Embryonic facial prominence (tissue), 1 donor: ENCODE data around the gene UBE2H.
A peak's percentile ranks its signal among the peaks of the same experiment; 100 is the strongest.
"Not testable (repeated sequence)": the region's sequence is repeated elsewhere in the genome, so short reads cannot be mapped to it uniquely, and the experiment has no call there.

Experiments used
- DNase-seq: peaks from one replicate; pipeline ENCODE4 v3.0.0-alpha.2; 2016; ENCODE audit errors: extremely low spot score

UBE2H gene

DNA sequence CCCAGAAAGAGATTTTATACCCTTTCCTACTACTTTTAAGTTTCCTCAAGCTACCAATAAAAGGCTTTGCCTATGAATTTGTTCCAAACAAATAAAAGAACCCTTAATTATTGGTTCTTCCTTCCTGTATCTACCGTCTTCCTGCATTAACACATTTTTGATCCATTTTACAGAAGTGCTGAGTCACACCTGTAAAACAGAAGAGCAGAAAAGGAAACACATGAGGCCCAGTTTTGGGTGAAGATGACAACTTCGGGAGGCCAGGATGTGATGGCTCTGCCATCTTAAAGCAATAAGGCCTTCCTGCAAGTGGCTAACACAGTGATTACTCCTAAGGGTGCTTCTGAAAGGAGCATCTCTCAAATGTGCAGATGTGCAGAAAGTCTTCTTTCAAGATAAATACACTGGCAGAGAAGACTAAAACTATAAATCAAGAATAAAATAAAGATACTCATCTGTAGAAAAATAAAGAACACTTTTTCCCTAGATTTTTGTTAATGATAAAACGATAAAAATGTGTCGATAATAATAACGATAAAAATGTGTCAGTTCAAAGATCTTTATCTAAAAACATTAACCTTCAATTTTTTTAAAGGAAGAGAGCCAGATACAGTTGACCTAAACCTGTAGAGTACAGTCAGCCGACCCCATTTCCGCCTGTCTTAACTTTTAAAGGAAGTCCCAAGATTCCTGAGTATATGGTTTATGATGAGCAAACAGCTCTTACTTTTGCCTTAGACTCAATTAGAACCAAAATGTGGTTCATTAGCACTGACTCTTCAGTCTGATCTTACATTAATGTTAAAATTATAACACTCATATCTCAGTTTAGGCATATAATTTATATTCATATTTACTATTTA is 108.6 kb downstream of the UBE2H start:
- DNase-seq: no peak

DNA sequence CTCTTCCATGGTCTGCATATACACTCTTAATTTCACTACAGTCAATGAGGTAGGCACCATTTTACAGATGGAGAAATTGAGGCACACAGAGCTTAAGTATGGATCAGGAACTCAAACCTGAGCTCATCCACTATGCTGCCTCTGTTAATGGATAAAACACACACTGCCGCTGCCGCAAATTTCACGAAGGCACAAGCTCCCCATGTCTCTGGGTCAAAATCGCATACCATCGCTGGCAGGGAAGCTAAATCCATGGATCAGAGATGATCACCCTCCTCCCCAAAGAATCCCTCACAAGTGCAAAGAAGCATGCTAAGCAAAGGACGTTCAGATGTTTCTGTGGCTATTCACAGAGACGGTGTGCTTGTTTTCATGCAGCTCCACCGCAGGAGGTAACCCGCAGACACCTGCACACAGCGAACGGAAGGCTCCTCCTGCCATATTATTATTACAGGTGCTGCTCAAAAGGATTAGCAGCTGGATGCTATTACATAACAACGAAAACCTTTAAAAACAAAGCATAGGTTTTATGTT is 109.3 kb downstream of the UBE2H start:
- no peak for DNase-seq

DNA sequence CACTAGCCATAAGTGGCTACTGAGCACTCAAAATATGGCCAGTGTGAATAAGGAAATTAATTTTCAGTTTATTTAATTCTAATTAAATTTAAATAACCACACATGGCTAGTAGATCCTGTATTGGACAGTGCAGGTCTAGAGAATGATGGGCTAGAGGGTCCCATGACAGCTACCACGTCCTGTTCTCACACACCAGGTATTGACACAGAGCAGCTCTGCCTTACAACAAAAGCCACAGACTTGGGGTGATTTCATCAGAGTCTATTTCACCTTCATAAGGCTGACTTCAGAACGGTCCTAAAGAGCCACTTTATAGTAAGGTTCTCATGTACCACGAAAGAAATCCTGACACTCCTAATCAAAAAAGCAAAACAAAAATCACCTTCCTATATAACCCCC is 111.3 kb downstream of the UBE2H start:
- no peak for DNase-seq

DNA sequence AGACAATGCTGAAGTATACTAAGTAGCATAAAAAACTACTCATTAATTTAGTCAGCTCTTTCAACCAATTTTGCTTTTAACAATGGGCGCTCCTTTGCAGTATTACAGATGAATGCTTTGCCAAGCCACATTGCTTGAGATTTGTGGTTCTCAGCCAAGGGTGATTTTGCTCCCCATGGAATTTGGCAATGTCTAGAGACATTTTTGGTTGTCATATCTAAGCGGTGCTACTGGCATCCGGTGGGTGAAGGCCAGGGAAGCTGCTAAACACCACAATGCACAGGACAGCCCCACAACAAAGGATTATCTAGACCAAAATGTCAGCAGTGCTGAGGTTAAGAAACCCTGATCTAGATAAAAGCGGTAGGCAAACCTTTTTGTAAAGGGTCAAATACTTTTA is 112.0 kb downstream of the UBE2H start:
- no peak for DNase-seq

DNA sequence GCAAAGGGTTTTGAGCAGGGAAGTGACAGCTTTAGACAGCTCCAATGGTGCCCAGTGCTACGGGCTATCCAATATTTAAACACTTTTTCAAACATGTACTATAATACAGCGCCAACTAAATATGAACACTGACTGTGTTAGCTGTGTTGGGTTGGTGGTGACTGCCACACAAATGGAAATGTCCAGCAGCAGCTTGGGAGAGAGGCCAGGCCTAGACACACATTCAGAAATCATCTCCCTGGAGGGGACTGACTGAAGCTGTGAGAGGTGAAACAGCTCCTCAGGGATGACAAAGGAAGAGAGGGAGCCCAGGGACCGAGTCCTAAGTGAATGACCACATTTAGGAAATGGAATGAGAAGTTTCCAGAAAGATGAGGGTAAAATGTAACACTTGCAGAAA is 115.8 kb downstream of the UBE2H start:
- DNase-seq: no peak

DNA sequence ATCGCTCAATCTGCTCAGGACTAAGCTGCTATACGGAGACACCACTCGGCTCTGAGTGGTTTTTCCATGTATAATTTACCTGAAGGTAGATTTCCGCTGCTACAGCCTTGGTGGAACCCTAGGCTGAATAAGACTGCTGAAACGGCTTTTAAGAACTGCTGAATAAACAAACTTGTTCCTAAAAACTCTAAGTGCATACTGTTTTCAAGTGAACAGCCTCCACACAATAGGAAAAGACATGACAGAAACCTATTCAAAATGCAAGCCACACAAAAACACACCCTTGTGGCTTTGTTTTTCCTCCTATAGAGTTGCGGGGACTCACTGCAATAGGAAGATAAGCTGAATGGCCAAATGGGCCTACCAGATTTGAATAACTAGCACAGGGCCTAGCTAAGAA is 117.2 kb downstream of the UBE2H start:
- no peak for DNase-seq

DNA sequence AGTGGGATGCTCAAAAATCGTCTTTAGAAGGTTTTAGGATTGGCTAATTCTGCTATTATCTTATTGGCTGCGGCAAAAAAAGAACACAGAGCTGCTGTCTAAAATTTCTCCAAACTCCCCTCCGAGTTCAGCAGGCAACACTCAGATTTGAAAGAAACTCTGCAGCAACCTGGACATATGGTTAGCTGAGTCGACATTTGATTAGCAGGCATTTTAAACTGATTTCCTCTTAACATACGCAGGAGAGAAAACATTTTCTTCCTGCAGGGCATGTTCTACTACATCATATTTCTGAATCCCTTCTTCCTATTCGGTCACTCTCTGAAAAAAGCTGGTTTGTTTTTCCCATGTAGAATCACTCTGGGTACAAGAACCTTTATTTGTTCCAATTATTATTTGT is 119.4 kb downstream of the UBE2H start:
- not testable (repeated sequence) for DNase-seq

DNA sequence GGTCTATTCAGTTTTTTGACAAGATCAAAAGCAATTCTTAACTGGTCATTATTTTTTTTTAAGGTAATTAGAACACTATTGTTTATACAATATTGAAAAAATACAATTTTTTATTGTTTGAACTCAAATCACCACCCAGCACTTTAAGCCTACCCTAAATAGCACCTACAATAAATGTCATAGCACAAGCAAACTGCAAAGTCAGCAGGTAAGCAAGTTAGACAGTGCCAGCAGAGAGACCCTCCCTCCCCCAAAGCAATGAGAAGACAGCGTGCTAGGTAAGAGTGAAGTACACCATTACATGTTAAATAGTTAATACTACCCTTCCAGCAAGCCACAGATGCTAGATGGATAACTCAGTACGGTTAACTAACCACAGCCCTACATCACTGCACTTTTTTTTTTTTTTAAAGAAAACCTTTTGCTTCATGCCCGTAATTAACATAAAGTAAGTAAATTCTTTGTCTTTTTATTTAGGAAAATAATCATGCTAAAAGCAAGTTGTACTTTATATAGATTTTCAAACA is 120.0 kb downstream of the UBE2H start:
- DNase-seq: no peak

DNA sequence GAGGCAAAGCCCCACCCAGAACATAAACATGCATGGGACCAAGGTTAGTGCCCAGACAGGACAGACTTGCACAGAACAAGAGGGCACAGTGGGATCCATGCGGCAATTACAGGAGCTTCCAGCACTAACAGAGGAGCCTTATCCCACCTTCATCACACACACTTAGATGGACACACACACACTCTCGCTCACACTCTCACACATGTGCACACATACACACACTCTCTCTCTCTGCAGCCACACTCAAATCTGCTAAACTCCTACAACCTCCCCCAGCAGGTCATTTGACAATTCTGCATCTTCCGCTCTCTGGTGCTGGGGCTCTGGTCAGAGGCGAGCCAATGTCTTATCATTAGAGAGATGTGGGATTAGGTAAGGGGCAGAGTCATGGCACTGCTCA is 120.5 kb downstream of the UBE2H start:
- DNase-seq: no peak

DNA sequence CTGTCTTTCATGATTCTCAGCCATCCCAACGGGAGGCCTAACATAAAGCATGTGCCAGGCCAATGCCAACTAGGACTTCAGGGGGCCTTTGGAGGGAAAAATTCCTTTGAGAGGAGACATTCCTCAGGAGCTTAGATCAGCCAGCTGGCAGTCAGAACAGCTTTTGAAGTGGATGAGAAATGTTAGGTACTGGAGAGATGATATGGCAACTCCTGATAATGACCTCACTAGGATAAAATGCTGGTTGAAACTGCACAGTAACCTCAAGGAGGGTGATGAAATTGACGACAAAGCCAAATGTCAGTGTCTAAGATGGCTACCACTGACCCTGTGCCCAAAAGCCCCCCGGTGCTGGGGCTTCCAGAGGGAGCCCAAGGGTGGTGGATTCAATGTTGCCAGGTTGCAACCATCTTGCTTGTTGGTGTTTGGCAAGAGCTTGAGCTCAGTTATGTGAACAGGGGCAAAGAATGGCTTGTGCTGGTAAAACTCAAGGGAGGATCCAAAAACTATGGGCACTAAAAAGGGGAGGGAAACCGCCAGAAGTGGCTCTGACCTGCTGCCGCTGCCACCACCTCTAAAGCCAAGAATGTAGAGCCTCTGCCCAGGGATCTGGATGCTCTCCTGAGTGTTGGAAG is 121.2 kb downstream of the UBE2H start:
- peak; percentile 33 for DNase-seq

DNA sequence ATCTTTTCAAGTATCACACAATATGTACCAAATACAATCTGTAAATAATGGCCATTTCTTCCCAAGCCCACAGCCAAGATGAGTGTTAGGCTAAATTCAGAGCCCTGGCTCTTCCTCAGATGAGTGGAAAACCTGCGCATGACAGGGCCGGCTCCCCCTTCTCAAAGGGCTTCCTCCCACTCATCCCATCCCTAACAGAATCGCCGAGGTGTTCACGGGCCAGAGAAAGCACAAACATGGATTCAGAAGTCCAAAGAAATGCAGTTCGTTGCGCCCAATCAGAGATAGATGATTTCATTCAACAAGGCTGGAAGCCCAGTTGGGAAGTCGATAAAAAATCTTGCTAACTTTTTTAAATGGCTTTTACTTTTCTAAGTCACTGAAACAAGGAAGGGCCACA is 121.8 kb downstream of the UBE2H start:
- no peak for DNase-seq

DNA sequence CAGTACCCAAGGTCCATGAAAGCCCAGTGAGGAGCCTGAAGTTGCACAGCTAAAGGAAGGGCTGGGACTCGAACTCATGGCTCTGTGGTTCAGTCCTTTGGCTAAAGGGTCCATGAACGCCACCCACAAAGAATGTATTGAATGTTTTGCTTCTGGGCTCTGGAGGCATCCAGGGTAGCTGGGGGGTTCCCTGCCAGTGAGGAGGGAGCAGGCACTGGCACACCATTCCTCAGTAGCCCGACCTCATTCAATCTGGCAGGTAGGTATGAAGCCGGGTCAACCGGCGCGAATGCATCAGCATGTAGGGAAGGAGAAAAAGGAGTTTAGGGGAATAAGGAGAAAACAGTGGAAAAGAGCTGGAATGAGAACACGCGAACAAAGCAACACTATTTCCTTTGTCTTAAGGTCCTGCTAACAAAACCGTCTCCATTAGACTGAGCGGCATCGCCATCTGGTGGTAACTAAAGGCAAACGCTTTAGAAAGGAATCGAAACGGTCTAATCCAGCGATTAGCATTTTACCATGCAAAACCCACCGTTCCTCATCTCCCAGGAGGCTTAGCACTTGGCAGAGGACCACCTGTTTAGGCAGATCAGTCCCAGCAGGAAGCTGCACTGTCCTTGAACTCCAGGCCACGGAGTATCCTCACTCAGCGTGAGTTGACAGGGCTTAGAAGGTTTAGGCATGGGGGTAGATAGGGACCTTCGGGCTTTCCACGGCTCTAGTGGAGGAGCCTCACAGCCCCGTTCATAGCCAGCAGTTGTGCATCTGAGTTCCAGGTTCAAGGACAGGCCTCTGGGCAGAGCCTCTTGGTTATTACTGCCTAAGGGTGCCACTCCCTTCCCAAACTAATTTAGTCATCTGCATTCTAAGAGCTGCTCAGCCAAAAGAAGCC is 122.8 kb downstream of the UBE2H start:
- DNase-seq: peak; percentile 83

DNA sequence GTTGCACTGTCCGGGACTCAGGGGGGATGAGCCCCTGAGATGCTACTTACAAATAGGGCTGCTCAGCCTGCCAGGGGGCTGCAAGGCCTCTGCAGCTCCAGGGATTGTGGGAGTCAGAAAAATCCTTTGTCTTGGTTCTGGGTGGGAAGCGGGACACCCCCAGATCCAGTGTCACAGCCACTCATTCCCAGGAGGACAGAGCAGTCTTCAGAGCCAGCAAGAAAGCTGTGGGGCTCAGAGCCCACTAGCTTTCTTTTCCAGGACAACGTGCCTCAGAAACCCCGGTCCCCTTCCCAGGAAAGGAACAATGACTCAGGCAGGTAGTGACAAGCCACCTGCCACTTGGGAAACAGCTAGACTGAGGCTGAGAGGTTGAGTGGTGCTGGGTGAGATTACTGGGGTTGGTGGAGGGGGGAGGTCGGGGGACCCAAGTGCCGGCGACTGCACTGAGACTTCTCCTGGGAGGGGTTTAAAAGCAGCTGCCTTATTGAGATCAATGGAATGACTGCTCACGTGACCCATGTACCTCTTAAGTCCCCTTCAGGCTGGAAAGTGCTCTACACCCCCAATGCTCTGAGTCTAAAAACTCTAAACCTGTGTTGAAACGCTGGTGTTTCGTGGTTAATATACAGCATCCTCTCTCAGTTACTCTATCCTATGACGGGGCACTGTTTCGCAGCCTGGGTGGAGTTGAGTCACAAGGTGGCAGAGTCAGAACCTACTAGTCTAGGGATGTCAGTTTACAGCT is 123.6 kb downstream of the UBE2H start:
- no peak for DNase-seq

DNA sequence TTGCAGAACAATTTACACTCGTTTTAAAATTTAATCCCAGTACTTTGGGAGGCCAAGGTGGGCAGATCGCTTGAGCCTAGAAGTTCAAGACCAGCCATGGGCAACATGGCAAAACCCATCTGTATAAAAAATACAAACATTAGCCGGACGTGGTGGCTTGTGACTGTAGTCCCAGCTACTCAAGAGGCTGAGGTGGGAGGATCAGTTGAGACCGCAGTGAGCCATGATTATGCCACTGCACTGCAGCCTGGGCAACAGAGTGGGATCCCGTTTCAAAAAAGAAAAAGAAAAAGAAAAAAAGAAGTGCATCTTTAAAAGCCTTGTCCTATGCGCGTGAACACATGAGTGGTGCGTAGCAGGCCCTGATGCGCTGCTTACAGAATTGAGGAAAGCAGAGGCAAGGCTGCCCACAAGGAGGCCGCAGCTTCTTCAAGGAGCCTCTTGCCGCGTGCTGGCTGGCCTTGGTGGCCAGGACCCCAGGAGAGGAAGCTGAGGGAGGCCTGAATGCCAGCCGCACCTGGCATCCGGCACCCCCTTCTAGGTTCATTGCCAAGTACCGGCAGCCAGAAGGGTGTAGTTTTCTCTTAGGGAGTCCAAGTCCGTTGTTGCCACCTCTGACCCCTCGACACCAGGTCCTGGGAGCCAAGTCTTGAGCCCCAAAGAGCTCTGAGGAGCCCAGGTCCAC is 124.5 kb downstream of the UBE2H start:
- no peak for DNase-seq

DNA sequence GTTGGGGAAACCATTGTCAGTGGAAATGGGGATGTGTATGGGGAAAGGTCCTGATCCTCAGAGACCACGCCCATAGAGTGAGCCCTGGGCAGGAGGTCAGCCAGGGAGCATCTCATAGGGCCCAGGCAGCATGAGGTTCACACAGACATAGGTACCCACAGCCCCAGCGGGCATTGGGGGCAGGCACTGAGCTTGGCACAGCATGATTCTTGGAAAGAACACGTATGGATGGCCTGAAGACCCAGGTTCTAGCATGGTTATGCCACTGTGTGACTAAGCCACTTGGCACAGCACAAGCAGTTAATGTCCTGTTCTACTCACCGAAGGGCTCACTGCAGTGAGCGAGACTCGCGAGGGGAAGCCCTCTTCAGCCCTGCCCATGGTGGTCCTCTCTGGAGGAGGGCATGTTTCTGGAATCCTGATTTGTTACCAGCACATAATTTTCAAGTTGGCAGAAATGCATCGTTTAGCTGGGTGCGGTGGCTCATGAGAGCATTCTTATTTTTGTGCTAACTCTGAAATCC is 125.2 kb downstream of the UBE2H start:
- DNase-seq: no peak

DNA sequence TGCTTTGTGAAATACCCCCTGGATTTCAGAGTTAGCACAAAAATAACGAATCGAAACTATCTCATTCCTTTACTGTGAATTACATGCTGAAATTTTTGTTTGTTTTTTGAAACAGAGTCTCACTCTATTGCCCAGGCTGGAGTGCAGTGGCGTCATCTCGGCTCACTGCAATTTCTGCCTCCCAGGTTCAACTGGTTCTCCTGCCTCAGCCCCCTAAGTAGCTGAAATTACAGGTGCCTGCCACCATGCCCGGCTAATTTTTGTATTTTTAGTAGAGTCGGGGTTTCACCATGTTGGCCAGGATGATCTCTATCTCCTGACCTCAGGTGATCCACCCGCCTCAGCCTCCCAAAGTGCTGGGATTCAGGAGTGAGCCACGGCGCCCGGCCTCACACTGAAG is 125.9 kb downstream of the UBE2H start:
- not testable (repeated sequence) for DNase-seq

DNA sequence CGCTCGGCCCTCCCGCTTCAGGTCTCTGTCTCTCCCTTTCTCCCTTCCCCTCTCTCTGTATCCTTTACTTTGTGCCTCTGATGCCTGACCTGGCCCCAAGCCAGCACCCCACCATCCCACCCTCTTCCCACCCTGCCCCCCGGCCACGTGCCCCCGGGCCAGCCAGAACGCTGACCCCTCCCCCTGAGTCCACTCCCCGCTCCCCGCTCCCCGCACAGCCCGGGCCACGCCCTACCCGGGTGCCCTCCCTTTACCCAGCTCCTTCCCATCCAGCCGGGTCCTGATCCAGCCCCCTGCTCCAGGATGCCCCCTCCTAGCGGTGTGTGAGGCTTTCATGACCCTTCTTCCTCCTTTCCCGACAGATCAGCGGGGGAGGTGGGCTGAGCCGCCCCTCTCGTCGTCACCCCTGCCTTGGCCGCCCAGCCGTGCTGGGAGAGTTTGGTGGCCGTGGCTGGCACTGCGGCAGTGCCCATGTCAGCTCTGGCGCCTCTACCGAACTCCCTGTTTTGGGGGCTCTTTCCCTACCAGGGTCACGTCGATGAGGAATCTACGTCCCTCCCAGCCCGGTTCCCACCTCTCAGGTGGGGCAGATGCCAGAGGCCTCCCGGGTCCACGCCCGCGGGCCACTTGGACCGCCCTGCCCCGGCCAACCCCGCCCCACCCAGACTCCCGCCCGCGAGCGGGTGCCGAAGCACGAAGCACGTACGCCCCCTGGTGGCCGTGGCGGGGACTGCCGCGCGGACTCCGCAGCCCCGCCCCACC is 127.4 kb downstream of the UBE2H start:
- DNase-seq: no peak

DNA sequence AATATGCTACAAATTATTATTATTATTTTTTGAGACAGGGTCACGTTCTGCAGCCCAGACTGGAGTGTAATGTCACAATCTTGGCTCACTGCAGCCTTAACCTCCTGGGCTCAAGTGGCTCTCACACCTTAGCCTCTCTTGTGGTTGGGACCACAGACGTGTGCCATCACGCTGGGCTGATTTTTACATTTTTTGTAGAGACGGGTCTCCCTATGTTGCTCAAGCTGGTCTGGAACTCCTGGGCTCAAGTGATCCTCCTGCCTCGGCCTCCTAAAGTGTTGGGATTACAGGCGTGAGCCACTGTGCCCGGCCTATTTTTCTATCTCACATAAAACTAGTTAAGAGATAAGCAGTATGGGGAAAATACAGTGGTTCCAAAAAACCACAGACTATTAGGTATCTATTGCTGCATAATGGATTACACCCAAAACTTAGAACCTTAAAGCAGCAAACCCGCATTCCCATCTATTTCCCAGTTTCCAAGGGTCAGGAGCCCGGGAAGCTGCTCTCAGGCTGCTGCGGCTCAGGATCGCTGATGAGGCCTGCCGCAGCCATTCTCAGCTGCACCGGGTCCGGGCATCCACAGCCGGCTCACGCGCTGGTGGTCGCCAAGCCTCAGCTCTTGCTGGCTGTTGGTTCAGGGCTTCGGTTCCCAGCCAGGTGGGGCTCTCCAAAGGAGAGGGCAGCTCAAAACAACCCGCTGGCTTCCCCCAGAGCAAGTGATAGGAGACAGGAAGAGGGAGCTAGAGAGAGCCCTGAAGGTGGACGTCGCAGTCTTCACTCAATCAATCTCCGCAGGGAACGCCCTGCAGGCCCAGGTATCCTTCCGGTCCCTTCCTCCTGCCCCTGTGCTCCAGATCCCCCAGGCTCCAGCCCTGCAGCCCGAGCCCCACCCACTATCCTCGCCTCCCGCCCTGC is 128.2 kb downstream of the UBE2H start:
- DNase-seq: no peak
